Endothelial cell of umbilical vein (primary cell): ENCODE data around the gene FSTL1. TPM values are rescaled to one million over a fixed set of nuclear protein-coding genes. Genes with fewer than 3 reads are reported as not detected.

Experiments
- BruUV-seq: library from RNA; stranded (reverse); fragments of 400-500 nt; replicated peaks from 2 replicates; lab custom pipeline; 2021; lab: Mats Ljungman, UMichigan
- CTCF ChIA-PET: fragments of 300-600, 350-600 bp; sonication (Branson Sonifier 250); formaldehyde crosslinking; loops from one replicate; lab custom pipeline; 2021; ENCODE audit warnings: antibody characterized with exemption, inconsistent platforms; lab: Charles Lee
- POLR2A ChIA-PET: fragments of 300-600, 350-600 bp; sonication (Branson Sonifier 250); formaldehyde crosslinking; loops from one replicate; lab custom pipeline; 2021; ENCODE audit warnings: antibody characterized with exemption, inconsistent platforms; lab: Charles Lee
- DNase-seq: peaks from one replicate; pipeline ENCODE4 v3.0.0-alpha.2; 2011; ENCODE audit warnings: low read depth, low spot score
- FAIRE-seq: peaks from 2 replicates; lab custom pipeline; 2011; peaks lifted over from hg19 to GRCh38; lab: Jason Lieb, UNC
- H2AFZ ChIP-seq: 2 replicates; pipeline ENCODE4 v1.6.0; 2012; ENCODE audit warnings: low read depth, low read length, control low read depth, inconsistent platforms
- H3K27ac ChIP-seq: 2 replicates; pipeline ENCODE4 v1.5.1; 2011; ENCODE audit warnings: low read depth, mild to moderate bottlenecking, control low read depth, low read length, moderate library complexity; ENCODE audit not compliant: insufficient read depth
- H3K27me3 ChIP-seq, 2 experiments: 2 replicates each; pipeline versions ENCODE4 v1.6.0 to v1.6.1; 2011; ENCODE audit warnings: low read length in 2 of 2, mixed read lengths in 1 of 2; ENCODE audit not compliant: control insufficient read depth in 2 of 2, insufficient read depth in 2 of 2
- H3K36me3 ChIP-seq, 2 experiments: 2 replicates in 1 of 2; 3 replicates in 1 of 2; pipeline ENCODE4 v1.5.1; 2011; ENCODE audit warnings: low read length in 2 of 2, mild to moderate bottlenecking in 1 of 2, moderate library complexity in 1 of 2; ENCODE audit not compliant: control insufficient read depth in 2 of 2, insufficient read depth in 2 of 2; ENCODE audit errors: extremely low read depth in 1 of 2
- H3K4me1 ChIP-seq: 3 replicates; pipeline ENCODE4 v1.5.1; 2011; ENCODE audit warnings: mild to moderate bottlenecking, low read length; ENCODE audit not compliant: control insufficient read depth, insufficient read depth; ENCODE audit errors: extremely low read depth
- H3K4me2 ChIP-seq: 2 replicates; pipeline ENCODE4 v1.6.1; 2011; ENCODE audit warnings: low read length, control low read depth, mixed read lengths; ENCODE audit not compliant: insufficient read depth
- H3K4me3 ChIP-seq, 3 experiments: fragments of 200-600 bp in 1 of 3; sonication (generic), shearing (Covaris generic) in 1 of 3; replicated peaks in 1 of 3; 2 replicates each; pipeline ENCODE4 v1.5.1; 2011 to 2016; ENCODE audit warnings: control low read depth in 3 of 3, low read length in 3 of 3, mild to moderate bottlenecking in 2 of 3, inconsistent platforms in 1 of 3, low read depth in 1 of 3, moderate library complexity in 1 of 3; ENCODE audit not compliant: insufficient read depth in 1 of 3
- H3K79me2 ChIP-seq: 2 replicates; pipeline ENCODE4 v1.6.0; 2012; ENCODE audit warnings: low read length, inconsistent platforms; ENCODE audit not compliant: control insufficient read depth, insufficient read depth
- H3K9ac ChIP-seq: replicated peaks from 2 replicates; pipeline ENCODE3; 2011; ENCODE audit warnings: low read length, control low read depth; ENCODE audit not compliant: insufficient read depth; ENCODE audit errors: extremely low read depth
- H3K9me1 ChIP-seq: replicated peaks from 3 replicates; pipeline ENCODE4 v1.6.0; 2011; ENCODE audit warnings: mild to moderate bottlenecking, low read length; ENCODE audit not compliant: control insufficient read depth, insufficient read depth; ENCODE audit errors: extremely low read depth
- H3K9me3 ChIP-seq: replicated peaks from 2 replicates; pipeline ENCODE4 v1.5.1; 2012; ENCODE audit warnings: low read length, inconsistent platforms; ENCODE audit not compliant: control insufficient read depth, insufficient read depth
- H4K20me1 ChIP-seq: replicated peaks from 2 replicates; pipeline ENCODE3; 2011; ENCODE audit warnings: mild to moderate bottlenecking, low read length; ENCODE audit not compliant: control insufficient read depth, insufficient read depth; ENCODE audit errors: extremely low read depth
- CTCF ChIP-seq, 2 donors: IDR thresholded peaks; 1 replicate in 1 of 2; 2 replicates in 1 of 2; pipeline ENCODE4 v1.5.1; 2011; ENCODE audit warnings: low read length in 2 of 2, mild to moderate bottlenecking in 2 of 2, moderate library complexity in 2 of 2, control low read depth in 1 of 2, inconsistent platforms in 1 of 2, low read depth in 1 of 2; ENCODE audit not compliant: insufficient read depth in 1 of 2; ENCODE audit errors: extremely low read depth in 1 of 2
- EZH2 ChIP-seq: IDR thresholded peaks from 2 replicates; pipeline ENCODE4 v1.6.1; 2012; ENCODE audit warnings: borderline replicate concordance, low read depth, mild to moderate bottlenecking, moderate library complexity, low read length, inconsistent platforms; ENCODE audit not compliant: severe bottlenecking
- FOS ChIP-seq: IDR thresholded peaks from 2 replicates; pipeline ENCODE4 v1.6.1; 2011; ENCODE audit warnings: mild to moderate bottlenecking, low read length, moderate library complexity, borderline replicate concordance; ENCODE audit not compliant: insufficient read depth
- GATA2 ChIP-seq: IDR thresholded peaks from 2 replicates; pipeline ENCODE4 v1.7.0; 2011; ENCODE audit warnings: low read depth, mild to moderate bottlenecking, moderate library complexity, mixed read lengths, low read length; ENCODE audit not compliant: insufficient read length, insufficient read depth
- JUN ChIP-seq: IDR thresholded peaks from 2 replicates; pipeline ENCODE4 v1.6.1; 2011; ENCODE audit warnings: borderline replicate concordance, low read depth; ENCODE audit not compliant: insufficient read length, insufficient read depth
- MYC ChIP-seq: IDR thresholded peaks from one replicate; pipeline ENCODE4 v1.6.1; 2011; ENCODE audit warnings: mild to moderate bottlenecking, low read depth, low read length
- POLR2A ChIP-seq: IDR thresholded peaks from 2 replicates; pipeline ENCODE4 v1.6.1; 2012; ENCODE audit warnings: low read depth, mild to moderate bottlenecking, control low read depth, low read length
- POLR2AphosphoS5 ChIP-seq: IDR thresholded peaks from 2 replicates; pipeline ENCODE4 v1.6.1; 2012; ENCODE audit warnings: low read depth, mild to moderate bottlenecking, control low read depth, low read length, moderate library complexity; ENCODE audit not compliant: insufficient read depth
- dilution Hi-C: fragments of 300-500 bp; cut with MboI; formaldehyde crosslinking; loops from one replicate; pipeline ENCODE4 v1.15.0; 2019; ENCODE audit warnings: low sequenced_read_pairs; ENCODE audit not compliant: extremely low pct_ligation_motif_present
- intact Hi-C: fragments of 100-400 bp; cut with micrococcal nuclease; formaldehyde crosslinking; loops from one replicate; pipeline ENCODE4 v1.10.0; 2022
- polyA plus RNA-seq, 4 experiments: library from polyadenylated mRNA; depleted of rRNA in 3 of 4; stranded (reverse) in 3 of 4; unstranded in 1 of 4; fragments of >200 nt; gene quantifications; 2 replicates each; pipeline versions ENCODE4 v1.2.1 to v1.2.3, GENCODE V29; 2011 to 2012; ENCODE audit warnings: missing spikeins in 1 of 4
- total RNA-seq: library from RNA; stranded (reverse); gene quantifications from 2 replicates; pipeline ENCODE4 v1.2.3, GENCODE V29; 2021
- TF ChIP-seq, protein P1 (sequence below): IDR thresholded peaks from 2 replicates; pipeline ENCODE4 v1.6.1; 2011; ENCODE audit not compliant: insufficient read depth, insufficient read length

The FSTL1 gene
- total and polyA plus RNA-seq, 2 donors (not counting 3 experiments of a cell fraction or from before 2014, with no cell fraction given) = 235 to 562 TPM

DNA sequence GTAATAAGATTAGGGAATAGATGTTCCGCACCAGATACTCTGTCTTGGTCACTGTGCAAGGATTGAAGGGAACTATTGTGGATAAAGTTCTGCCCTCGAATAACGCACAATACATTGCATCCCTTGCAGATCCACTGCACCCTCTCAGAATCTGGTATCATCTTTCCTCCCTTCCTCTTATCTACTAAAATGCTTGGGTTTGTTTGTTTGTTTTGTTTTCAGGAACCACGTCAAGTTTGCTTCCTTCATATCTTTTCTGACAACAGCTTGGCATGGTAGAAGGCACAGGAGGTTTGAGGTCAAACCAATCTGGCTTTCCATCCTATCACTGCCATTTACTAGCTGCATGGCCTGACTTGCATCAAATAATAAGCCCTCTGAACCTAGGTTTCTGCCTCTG is 2.0 kb upstream of the FSTL1 start:
- H3K4me1 ChIP-seq = peaks cover 15% of the 10 kb centered on the region
- FAIRE-seq (no peak), DNase-seq (no peak)
- H3K9me3 ChIP-seq = no peaks in the 10 kb centered on the region
- dilution Hi-C loops (no loop called here), intact Hi-C loops (no loop called here)
- no peak overlapping the region for H3K4me3 ChIP-seq
- H3K79me2 ChIP-seq = peaks cover 28% of the 10 kb centered on the region
- BruUV-seq = no TSS peak
- H3K36me3 ChIP-seq = no peaks in the 10 kb centered on the region
- CTCF ChIA-PET = interaction anchor here (1.5 to 2.1 kb wide), 3 partner anchors 10 to 36 kb away, joined by 3 to 5 read pairs (median 5); no protein-coding TSS in a partner anchor
- H3K9me1 ChIP-seq = no peaks in the 10 kb centered on the region
- POLR2A ChIA-PET = no interaction called here
- TF ChIP-seq POLR2AphosphoS5 (no peak), JUN (no peak), POLR2A (no peak), MYC (no peak), GATA2 (no peak), EZH2 (no peak), CTCF (IDR thresholded peaks at IDR 0.05; ENCODE audit: extremely low read depth in 1 of 2, insufficient read depth in 1 of 2, low read depth in 1 of 2, low read length in 2 of 2) (no peak), FOS (no peak)
- TF ChIP-seq, protein P1, sequence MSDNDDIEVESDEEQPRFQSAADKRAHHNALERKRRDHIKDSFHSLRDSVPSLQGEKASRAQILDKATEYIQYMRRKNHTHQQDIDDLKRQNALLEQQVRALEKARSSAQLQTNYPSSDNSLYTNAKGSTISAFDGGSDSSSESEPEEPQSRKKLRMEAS = no peak
- no peak overlapping the region for H3K27ac ChIP-seq
- H3K9ac ChIP-seq = no peak overlapping the region
- H3K4me2 ChIP-seq = no peak overlapping the region
- no peak overlapping the region for H2AFZ ChIP-seq
- H4K20me1 ChIP-seq = no peaks in the 10 kb centered on the region
- H3K27me3 ChIP-seq = no peaks in the 10 kb centered on the region
